Stimulated activated CD4-positive, alpha-beta T cell treated with anti-CD3 and anti-CD28 coated beads, Interleukin-4, amount 100 ng/mL, for 48 hours (primary cell): ENCODE measurements around the gene ZNF814.
A peak's percentile ranks its signal among the peaks of the same experiment; 100 is the strongest.
"Not testable (repeated sequence)": the region's sequence is repeated elsewhere in the genome, so short reads cannot be mapped to it uniquely, and the experiment has no call there.

ENCODE experiments used
- DNase-seq, 2 donors: peaks; one replicate each; pipeline ENCODE4 v3.0.0-alpha.2; 2020; ENCODE audit warnings: low read depth in 2 of 2

Gene ZNF814

GRCh38 chr19:57816652-57817051, 72.2 kb downstream of the ZNF814 start:
- DNase-seq, result no peak

GRCh38 chr19:57815247-57816075, 73.4 kb downstream of the ZNF814 start:
- DNase-seq, result no peak

- DNase-seq, result peak; percentile 53 to 67
Measured at GRCh38 chr19:57814505-57815246, 74.2 kb downstream of the ZNF814 start, which contains the start of gene ZNF552. ZNF552 (minus strand) TSS chr19:57814913; CDS start chr19:57814743, 170 bp downstream.

GRCh38 chr19:57813919-57814504, 74.8 kb downstream of the ZNF814 start:
- no peak for DNase-seq

GRCh38 chr19:57812975-57813820, 75.6 kb downstream of the ZNF814 start:
- DNase-seq, result not testable (repeated sequence)

GRCh38 chr19:57812226-57812625, 76.6 kb downstream of the ZNF814 start:
- no peak for DNase-seq

GRCh38 chr19:57810410-57811295, 78.2 kb downstream of the ZNF814 start:
- DNase-seq, result not testable (repeated sequence)

- no peak for DNase-seq
Measured at GRCh38 chr19:57807541-57807940, 81.3 kb downstream of the ZNF814 start.

GRCh38 chr19:57803594-57804325, 85.1 kb downstream of the ZNF814 start:
- DNase-seq, result no peak

GRCh38 chr19:57803265-57803593, 85.6 kb downstream of the ZNF814 start:
- no peak for DNase-seq

- no peak for DNase-seq
Measured at GRCh38 chr19:57802269-57802668, 86.6 kb downstream of the ZNF814 start.

GRCh38 chr19:57800696-57801095, 88.1 kb downstream of the ZNF814 start:
- DNase-seq, result no peak
